DND-41 (cell line): ENCODE data around the gene PCID2.

ENCODE experiments used
- ATAC-seq: fragments of 200-7000 bp; cut with Tn5 transposase; 3 replicates; pipeline ENCODE4 v1.9.1; 2021; ENCODE audit warnings: low read depth; ENCODE audit not compliant: insufficient read depth
- DNase-seq: peaks from one replicate; pipeline ENCODE4 v3.0.0-alpha.2; 2020
- H2AFZ ChIP-seq: 2 replicates; pipeline ENCODE4 v1.6.0; 2012; ENCODE audit warnings: low read depth, low read length
- H3K27ac ChIP-seq: 2 replicates; pipeline ENCODE4 v1.5.1; 2012; ENCODE audit warnings: low read length, inconsistent platforms
- H3K27me3 ChIP-seq: fragments of 200-600 bp; sonication (generic); 2 replicates; pipeline ENCODE4 v1.6.0; 2012; ENCODE audit warnings: low read length, mild to moderate bottlenecking, inconsistent platforms; ENCODE audit not compliant: insufficient read depth, poor library complexity
- H3K36me3 ChIP-seq: 2 replicates; pipeline ENCODE4 v1.5.1; 2012; ENCODE audit warnings: low read length, inconsistent platforms; ENCODE audit not compliant: insufficient read depth
- H3K4me1 ChIP-seq: 2 replicates; pipeline ENCODE4 v1.5.1; 2012; ENCODE audit warnings: mild to moderate bottlenecking, low read length; ENCODE audit not compliant: insufficient read depth
- H3K4me2 ChIP-seq: 2 replicates; pipeline ENCODE4 v1.6.0; 2012; ENCODE audit warnings: mild to moderate bottlenecking, moderate library complexity, low read length, inconsistent platforms; ENCODE audit not compliant: insufficient read depth
- H3K4me3 ChIP-seq, 2 experiments: fragments of 200-600 bp in 1 of 2; shearing (Covaris generic) in 1 of 2; 2 replicates each; pipeline ENCODE4 v1.5.1; 2012 to 2016; ENCODE audit warnings: inconsistent platforms in 2 of 2, low read length in 2 of 2, mild to moderate bottlenecking in 2 of 2, low read depth in 1 of 2, moderate library complexity in 1 of 2
- H3K79me2 ChIP-seq: 2 replicates; pipeline ENCODE4 v1.6.0; 2012; ENCODE audit warnings: low read length, inconsistent platforms; ENCODE audit not compliant: insufficient read depth
- H3K9ac ChIP-seq: 2 replicates; pipeline ENCODE4 v1.6.0; 2012; ENCODE audit warnings: low read depth, mild to moderate bottlenecking, inconsistent platforms, low read length, moderate library complexity
- H3K9me3 ChIP-seq: 2 replicates; pipeline ENCODE4 v1.5.1; 2012; ENCODE audit warnings: low read length, moderate library complexity, mild to moderate bottlenecking, inconsistent platforms; ENCODE audit not compliant: insufficient read depth, severe bottlenecking
- H4K20me1 ChIP-seq: 2 replicates; pipeline ENCODE4 v1.6.0; 2012; ENCODE audit warnings: low read length; ENCODE audit not compliant: insufficient read depth
- EZH2 ChIP-seq: IDR thresholded peaks from 3 replicates; pipeline ENCODE4 v1.6.1; 2012; ENCODE audit warnings: borderline replicate concordance, low read depth, mild to moderate bottlenecking, moderate library complexity, low read length, inconsistent platforms; ENCODE audit not compliant: severe bottlenecking
- TF ChIP-seq, protein P1 (sequence below): IDR thresholded peaks from 2 replicates; pipeline ENCODE4 v1.5.1; 2012; ENCODE audit warnings: borderline replicate concordance, low read length, moderate library complexity, mild to moderate bottlenecking; ENCODE audit not compliant: poor library complexity, severe bottlenecking; ENCODE audit errors: extremely low read depth

Gene PCID2

DNA sequence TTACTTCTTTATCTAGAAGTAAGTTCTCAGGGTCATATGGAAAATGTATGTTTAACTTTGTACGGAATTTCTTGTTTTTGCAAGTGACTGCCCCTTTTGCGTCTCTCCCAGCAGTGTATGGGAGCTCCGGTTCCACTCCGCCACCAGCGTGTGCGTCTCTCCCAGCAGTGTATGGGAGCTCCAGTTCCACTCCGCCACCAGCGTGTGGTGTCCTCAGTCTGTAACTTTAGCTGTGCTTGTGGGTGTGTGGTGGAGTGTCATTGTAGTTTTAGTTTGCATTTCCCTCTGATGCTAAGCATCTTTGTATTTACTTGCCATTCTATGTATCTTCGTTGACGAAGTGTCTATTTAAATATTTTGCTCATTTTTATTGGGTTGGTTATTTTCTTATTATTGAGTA, 3.3 kb upstream of the PCID2 start:
- Histone ChIP-seq H3K9me3 (no peaks in the 10 kb centered on the region), H3K4me2 (peak overlapping the region; percentile 84; the same call in 1 of the 2 replicates), H4K20me1 (peaks cover 57% of the 10 kb centered on the region), H2AFZ (no peak overlapping the region), H3K4me3 (peak overlapping the region in 1 of 2 experiments; percentile 11; a peak in 1 of 4 replicates), H3K9ac (no peak overlapping the region), H3K4me1 (peaks cover 50% of the 10 kb centered on the region), H3K36me3 (peaks cover 30% of the 10 kb centered on the region), H3K79me2 (peaks cover 91% of the 10 kb centered on the region), H3K27me3 (no peaks in the 10 kb centered on the region), H3K27ac (no peak overlapping the region)
- DNase-seq (peak; percentile 41), ATAC-seq (no peak)
- TF ChIP-seq EZH2, result no peak
- TF ChIP-seq, protein P1, sequence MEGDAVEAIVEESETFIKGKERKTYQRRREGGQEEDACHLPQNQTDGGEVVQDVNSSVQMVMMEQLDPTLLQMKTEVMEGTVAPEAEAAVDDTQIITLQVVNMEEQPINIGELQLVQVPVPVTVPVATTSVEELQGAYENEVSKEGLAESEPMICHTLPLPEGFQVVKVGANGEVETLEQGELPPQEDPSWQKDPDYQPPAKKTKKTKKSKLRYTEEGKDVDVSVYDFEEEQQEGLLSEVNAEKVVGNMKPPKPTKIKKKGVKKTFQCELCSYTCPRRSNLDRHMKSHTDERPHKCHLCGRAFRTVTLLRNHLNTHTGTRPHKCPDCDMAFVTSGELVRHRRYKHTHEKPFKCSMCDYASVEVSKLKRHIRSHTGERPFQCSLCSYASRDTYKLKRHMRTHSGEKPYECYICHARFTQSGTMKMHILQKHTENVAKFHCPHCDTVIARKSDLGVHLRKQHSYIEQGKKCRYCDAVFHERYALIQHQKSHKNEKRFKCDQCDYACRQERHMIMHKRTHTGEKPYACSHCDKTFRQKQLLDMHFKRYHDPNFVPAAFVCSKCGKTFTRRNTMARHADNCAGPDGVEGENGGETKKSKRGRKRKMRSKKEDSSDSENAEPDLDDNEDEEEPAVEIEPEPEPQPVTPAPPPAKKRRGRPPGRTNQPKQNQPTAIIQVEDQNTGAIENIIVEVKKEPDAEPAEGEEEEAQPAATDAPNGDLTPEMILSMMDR, result peak; percentile 57

DNA sequence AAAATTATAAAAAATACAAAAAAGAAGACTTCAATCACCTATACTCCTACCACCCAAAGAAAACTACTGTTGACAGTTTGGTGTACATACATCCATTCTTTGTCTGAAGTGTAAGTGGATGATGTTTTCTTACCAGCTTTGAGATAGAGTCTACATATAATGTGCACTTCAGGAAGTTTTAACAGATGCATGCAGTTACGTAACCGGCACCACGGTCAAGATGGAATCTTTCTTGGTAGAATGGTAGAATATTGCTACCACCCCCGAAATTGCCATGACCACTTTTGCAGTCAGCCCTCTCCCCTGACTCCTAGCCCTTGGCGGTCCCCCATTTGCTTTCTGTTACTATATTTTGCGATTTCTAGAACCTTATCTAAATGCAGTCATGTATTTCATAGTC, 2.4 kb upstream of the PCID2 start:
- Histone ChIP-seq H3K27me3 (no peaks in the 10 kb centered on the region), H2AFZ (no peak overlapping the region), H3K4me1 (peaks cover 59% of the 10 kb centered on the region), H4K20me1 (peaks cover 57% of the 10 kb centered on the region), H3K4me3 (peak overlapping the region; percentile 83 to 88; a peak in 3 of 4 replicates), H3K4me2 (peak overlapping the region; percentile 84), H3K27ac (no peak overlapping the region), H3K9me3 (no peaks in the 10 kb centered on the region), H3K79me2 (peaks cover 91% of the 10 kb centered on the region), H3K9ac (peak overlapping the region; percentile 99), H3K36me3 (peaks cover 40% of the 10 kb centered on the region)
- DNase-seq (no peak), ATAC-seq (no peak)
- no peak for TF ChIP-seq EZH2
- TF ChIP-seq, protein P1, result no peak

DNA sequence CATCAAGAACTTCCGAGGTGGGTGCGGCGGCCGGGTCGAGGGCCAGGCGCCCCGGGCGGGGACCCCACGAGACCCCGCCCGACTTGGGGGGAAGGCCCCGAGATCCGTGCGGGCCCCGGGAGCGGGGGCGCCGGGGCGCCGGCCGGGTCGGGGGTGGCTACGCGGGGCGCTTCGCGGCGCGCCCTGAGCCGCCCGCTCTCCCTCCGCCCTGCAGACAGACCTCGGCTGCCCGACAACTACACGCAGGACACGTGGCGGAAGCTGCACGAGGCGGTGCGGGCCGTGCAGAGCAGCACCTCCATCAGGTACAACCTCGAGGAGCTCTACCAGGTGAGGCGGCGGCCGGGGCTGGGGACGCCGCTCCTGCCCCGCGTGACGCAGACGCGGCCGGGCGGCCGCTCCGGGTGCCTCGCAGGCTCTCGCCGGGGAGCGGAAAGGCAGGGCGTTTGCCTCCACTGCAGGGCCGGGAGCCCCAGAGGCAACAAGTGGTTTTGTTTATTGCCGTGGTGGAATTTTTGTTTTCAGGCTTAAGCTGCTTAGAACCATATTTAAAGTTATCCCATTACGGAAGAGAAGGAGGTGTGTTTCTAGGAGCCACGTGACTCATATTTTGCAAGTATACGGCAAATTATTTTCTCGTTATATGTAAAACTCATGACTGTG, 1.4 kb upstream of the PCID2 start:
- peak overlapping the region; percentile 91 for H2AFZ ChIP-seq
- no peaks in the 10 kb centered on the region for H3K27me3 ChIP-seq
- peaks cover 40% of the 10 kb centered on the region for H3K36me3 ChIP-seq
- peak overlapping the region; percentile 99 for H3K9ac ChIP-seq
- H3K79me2 ChIP-seq, result peaks cover 91% of the 10 kb centered on the region
- peak overlapping the region; percentile 83 to 88 for H3K4me3 ChIP-seq
- peak overlapping the region; percentile 84 for H3K4me2 ChIP-seq
- ATAC-seq (peak; percentile 35), DNase-seq (peak; percentile 61)
- H3K9me3 ChIP-seq, result no peaks in the 10 kb centered on the region
- no peak for TF ChIP-seq EZH2
- TF ChIP-seq, protein P1, result peak; percentile 7
- peaks cover 57% of the 10 kb centered on the region for H4K20me1 ChIP-seq
- peak overlapping the region; percentile 70 for H3K27ac ChIP-seq
- H3K4me1 ChIP-seq, result peaks cover 66% of the 10 kb centered on the region
